ENCODE data around the gene SSTR4.

SSTR4 gene

GRCh38 chr20:23061262-23061661, 26.1 kb downstream of the SSTR4 start:
- no peak for DNase-seq (ENCODE audit: low read depth)
- no peak for TF ChIP-seq CTCF (conservative IDR thresholded peaks at IDR 0.05; ENCODE audit: control insufficient read depth, insufficient read depth, low read depth, low read length)
- H3K4me3 ChIP-seq (ENCODE audit: control insufficient read depth, low read depth, low read length), result no peak overlapping the region

- peak; percentile 67 for TF ChIP-seq CTCF (conservative IDR thresholded peaks at IDR 0.05; ENCODE audit: control insufficient read depth, insufficient read depth, low read depth, low read length)
- no peak overlapping the region for H3K4me3 ChIP-seq (ENCODE audit: control insufficient read depth, low read depth, low read length)
- DNase-seq (ENCODE audit: low read depth), result peak; percentile 74
Measured at GRCh38 chr20:23061734-23062561, 26.8 kb downstream of the SSTR4 start.

GRCh38 chr20:23062632-23063031, 27.5 kb downstream of the SSTR4 start:
- DNase-seq (ENCODE audit: low read depth), result no peak
- H3K4me3 ChIP-seq (ENCODE audit: control insufficient read depth, low read depth, low read length), result no peak overlapping the region
- TF ChIP-seq CTCF (conservative IDR thresholded peaks at IDR 0.05; ENCODE audit: control insufficient read depth, insufficient read depth, low read depth, low read length), result no peak

GRCh38 chr20:23063168-23063567, 28.1 kb downstream of the SSTR4 start:
- no peak for TF ChIP-seq CTCF (conservative IDR thresholded peaks at IDR 0.05; ENCODE audit: control insufficient read depth, insufficient read depth, low read depth, low read length)

GRCh38 chr20:23063581-23063980, 28.5 kb downstream of the SSTR4 start:
- DNase-seq (ENCODE audit: low read depth), result no peak
- H3K4me3 ChIP-seq (ENCODE audit: control insufficient read depth, low read depth, low read length), result no peak overlapping the region
- TF ChIP-seq CTCF (conservative IDR thresholded peaks at IDR 0.05; ENCODE audit: control insufficient read depth, insufficient read depth, low read depth, low read length), result no peak

More at GRCh38 chr20:23063168-23063567, 28.1 kb downstream of the SSTR4 start:
- no peak for DNase-seq (ENCODE audit: low read depth)
- no peak overlapping the region for H3K4me3 ChIP-seq (ENCODE audit: control insufficient read depth, low read depth, low read length)

- TF ChIP-seq CTCF (conservative IDR thresholded peaks at IDR 0.05; ENCODE audit: control insufficient read depth, insufficient read depth, low read depth, low read length), result no peak
- no peak overlapping the region for H3K4me3 ChIP-seq (ENCODE audit: control insufficient read depth, low read depth, low read length)
- DNase-seq (ENCODE audit: low read depth), result no peak
Measured at GRCh38 chr20:23065266-23066201, 30.4 kb downstream of the SSTR4 start.
